Cardiac fibroblast (primary cell): ENCODE data around the gene TEX2.
"Not testable (repeated sequence)": the region's sequence is repeated elsewhere in the genome, so short reads cannot be mapped to it uniquely, and the experiment has no call there.

Experiments
- DNase-seq, 2 donors: peaks; one replicate each; pipeline versions ENCODE4 v3.0.0 to v3.0.0-alpha.2; 2010; ENCODE audit warnings: low read depth in 2 of 2
- H3K4me3 ChIP-seq, 2 donors: replicated peaks in 1 of 2; 1 replicate in 1 of 2; 2 replicates in 1 of 2; pipeline ENCODE4 v1.5.1; 2011; ENCODE audit warnings: low read depth in 2 of 2, low read length in 2 of 2, mild to moderate bottlenecking in 2 of 2, moderate library complexity in 1 of 2
- TF ChIP-seq, protein P1 (sequence below): IDR thresholded peaks from one replicate; pipeline ENCODE4 v1.5.1; 2011; ENCODE audit warnings: low read depth, mild to moderate bottlenecking, low read length, inconsistent platforms

Gene TEX2

DNA sequence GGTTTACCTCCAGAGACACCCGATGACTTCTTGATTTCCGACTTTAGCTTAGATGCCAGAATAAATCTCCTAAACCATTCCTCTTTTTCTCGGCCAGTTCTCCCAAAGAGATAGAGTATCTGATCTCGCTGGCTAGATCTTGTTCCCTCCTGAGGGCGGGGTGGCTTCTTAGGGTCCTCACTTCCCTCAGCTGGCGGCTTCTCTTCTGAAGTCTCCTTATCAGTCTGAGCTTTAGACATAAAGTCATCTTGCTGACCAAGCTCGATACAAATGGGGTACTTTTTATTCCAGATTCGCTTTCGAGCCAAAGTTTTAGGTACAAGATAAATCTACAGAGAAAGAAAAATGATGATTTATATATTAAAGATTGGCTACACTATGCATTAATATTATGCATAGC lies 69.5 kb downstream of the TEX2 start:
- DNase-seq = no peak
- TF ChIP-seq, protein P1, sequence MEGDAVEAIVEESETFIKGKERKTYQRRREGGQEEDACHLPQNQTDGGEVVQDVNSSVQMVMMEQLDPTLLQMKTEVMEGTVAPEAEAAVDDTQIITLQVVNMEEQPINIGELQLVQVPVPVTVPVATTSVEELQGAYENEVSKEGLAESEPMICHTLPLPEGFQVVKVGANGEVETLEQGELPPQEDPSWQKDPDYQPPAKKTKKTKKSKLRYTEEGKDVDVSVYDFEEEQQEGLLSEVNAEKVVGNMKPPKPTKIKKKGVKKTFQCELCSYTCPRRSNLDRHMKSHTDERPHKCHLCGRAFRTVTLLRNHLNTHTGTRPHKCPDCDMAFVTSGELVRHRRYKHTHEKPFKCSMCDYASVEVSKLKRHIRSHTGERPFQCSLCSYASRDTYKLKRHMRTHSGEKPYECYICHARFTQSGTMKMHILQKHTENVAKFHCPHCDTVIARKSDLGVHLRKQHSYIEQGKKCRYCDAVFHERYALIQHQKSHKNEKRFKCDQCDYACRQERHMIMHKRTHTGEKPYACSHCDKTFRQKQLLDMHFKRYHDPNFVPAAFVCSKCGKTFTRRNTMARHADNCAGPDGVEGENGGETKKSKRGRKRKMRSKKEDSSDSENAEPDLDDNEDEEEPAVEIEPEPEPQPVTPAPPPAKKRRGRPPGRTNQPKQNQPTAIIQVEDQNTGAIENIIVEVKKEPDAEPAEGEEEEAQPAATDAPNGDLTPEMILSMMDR = no peak
- H3K4me3 ChIP-seq = no peak overlapping the region

DNA sequence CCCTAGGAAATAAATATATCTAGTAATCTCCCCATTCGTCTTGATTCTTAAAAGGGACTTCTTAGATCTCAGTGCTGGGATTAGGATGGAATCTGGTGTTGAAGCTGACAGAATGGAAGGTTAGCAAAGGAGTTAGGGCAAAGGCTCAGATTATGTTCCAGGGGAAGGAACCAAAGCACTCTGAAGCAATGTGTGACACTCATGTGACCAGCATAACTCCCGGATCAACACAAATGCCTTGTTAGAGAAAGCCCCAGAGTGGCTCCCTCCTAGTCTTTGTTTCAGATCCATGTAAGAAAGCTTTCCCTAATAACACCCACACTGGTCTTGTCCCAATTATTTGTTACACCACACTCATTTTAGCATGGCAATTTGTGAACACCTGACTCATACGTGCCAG lies 70.5 kb downstream of the TEX2 start:
- TF ChIP-seq, protein P1 = no peak
- no peak overlapping the region for H3K4me3 ChIP-seq
- no peak for DNase-seq

DNA sequence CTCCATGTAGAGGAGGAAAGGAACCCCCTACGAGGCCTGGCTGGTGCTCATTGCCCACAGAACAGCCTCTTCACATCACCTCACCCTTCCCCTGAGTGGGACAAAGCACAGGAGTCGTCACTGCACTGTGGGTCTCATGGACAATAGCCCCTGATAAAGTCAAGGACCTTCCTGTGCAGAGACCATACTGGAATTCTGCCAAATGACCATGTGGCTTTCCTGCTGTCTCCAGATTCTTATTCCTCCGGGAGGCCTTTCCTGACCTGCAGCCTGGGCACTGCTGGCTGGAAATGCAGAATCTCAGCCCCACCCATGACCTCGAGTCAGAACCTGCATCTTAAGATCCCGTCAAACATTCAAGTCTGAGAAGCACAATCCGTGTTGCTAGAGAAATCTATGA lies 72.6 kb downstream of the TEX2 start:
- H3K4me3 ChIP-seq = no peak overlapping the region
- TF ChIP-seq, protein P1 = no peak
- no peak for DNase-seq

DNA sequence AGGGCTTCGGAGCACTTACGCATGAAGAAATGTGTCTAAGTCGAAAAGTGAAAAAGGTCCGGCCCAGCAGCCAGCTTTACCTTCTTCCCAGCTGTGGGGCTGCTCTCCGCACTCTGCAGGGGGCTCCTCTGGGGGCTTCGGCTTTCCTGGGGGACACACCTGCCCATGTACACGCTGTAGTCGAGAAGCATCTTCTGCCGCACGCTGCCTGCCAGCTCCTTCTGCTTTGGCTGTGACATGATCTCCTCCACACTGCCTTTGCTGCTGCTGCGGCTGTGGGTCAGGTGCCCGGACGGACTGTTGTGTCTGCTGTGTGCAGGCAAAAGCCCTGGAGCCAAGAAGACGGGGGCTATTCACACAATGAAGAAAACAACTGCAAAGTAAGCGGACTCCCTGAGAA lies 75.0 kb downstream of the TEX2 start:
- TF ChIP-seq, protein P1 = no peak
- no peak for DNase-seq
- no peak overlapping the region for H3K4me3 ChIP-seq

DNA sequence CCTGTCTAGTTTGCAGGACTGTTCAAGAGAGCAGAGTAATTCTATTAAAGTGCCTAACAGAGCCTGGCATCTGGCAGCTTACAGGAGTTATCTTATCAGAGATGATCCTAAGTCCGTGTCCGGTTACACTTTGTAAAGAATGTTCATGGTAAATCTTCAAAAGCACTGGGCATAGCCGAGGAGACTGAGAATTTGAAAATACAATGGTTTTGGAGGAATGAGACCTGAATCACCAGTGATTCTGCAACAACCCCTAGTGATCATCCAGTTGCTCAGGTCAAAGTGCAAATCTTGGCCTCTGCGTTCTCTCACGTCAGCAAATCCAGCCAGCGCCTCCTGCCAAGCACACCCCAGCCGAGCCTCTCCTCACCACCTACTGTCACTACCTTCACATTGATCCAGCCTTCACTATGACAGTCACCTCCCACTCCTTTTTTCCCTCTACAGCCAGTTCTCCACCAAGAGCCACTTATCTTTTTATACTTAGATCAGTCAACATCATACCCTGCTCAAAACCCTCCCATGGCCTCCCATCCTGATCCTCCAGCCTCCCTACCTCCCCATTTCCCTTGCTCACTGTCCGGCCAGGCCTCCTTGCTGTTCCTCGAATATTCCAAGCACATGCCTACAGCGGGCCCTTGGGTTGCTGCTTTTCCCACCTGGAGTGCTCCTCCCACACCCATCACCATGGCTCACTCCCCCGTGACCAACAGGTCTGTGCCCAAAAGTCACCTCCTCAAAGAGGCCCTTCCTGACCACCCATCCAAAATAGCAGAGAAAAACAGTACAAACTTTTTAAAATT lies 75.8 kb downstream of the TEX2 start:
- H3K4me3 ChIP-seq = no peak overlapping the region
- peak in 1 of 2 donors; percentile 21 for DNase-seq
- TF ChIP-seq, protein P1 = no peak

DNA sequence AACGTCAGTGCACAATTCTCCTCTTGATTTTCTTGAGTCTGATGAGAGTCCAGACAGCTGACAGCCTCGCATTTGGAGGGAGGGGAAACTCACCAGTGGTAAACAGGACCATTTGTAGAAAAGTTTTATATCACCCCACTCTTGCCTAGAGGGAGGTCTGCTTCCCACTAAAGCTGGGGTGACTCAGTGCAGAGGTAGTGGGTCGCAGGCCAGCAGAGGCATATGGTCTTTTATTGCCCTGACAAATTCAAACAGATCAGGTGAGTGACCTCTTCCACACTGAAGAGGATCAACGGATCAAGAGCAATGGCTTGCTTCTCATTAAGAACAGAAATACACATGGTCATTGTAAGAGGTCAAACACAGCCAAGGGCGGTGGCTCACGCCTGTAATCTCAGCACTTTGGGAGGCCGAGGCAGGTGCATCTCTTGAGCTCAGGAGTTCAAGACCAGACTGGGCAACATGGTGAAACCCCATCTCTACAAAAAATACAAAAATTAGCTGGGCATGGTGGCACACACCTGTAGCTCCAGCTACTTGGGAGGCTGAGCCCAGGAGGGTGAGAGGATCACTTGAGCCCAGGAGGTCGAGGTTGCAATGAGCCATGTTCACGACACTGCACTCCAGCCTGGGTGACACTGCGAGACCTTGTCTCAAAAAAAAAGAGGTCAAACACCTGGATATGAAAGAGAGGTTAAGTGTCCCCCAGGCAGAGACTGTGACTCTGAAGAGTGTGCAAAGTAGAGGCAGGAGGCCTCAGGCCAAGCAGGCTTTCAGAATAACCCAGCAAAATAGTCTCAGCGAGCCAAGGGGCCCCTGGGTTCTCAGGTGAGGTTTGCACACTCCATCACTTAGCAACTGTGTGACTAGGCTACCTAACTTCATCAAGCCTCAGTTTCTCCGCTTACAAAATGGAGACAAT lies 76.6 kb downstream of the TEX2 start:
- no peak for DNase-seq
- TF ChIP-seq, protein P1 = no peak

DNA sequence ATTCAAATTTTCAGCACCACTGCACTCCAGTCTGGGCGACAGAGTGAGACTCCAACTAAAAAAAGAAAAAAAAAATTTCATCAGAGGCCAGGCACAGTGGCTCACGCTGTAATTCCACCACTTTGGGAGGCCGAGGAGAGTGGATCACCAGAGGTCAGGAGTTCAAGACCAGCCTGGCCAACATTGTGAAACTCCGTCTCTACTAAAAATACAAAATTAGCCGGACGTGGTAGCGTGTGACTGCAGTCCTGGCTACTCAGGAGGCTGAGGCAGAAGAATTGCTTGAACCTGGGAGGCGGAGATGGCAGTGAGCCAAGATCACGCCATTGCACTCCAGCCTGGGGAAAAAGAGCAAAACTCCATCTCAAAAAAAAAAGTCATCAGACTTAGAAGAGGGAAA lies 77.5 kb downstream of the TEX2 start:
- not testable (repeated sequence) for H3K4me3 ChIP-seq
- DNase-seq = peak; percentile 26 to 71

More for the DNA sequence above, 76.6 kb downstream of the TEX2 start:
- H3K4me3 ChIP-seq = no peak overlapping the region
